Hypothalamus (tissue), 51 donors: Measurements from ENCODE around the gene DNASE1.
"Not testable (repeated sequence)": the region's sequence is repeated elsewhere in the genome, so short reads cannot be mapped to it uniquely, and the experiment has no call there.

ENCODE experiments used
- DNase-seq, 51 donors: peaks; one replicate each; lab custom pipeline; 2025; lab: John Stamatoyannopoulos, UW

The DNASE1 gene

GRCh38 chr16:3640632-3641501, 13.6 kb upstream of the DNASE1 start:
- no peak for DNase-seq

- DNase-seq, result no peak
These were observed 12.6 kb upstream of the DNASE1 start for GRCh38 chr16:3641801-3642396.

GRCh38 chr16:3642397-3643094, 11.9 kb upstream of the DNASE1 start:
- no peak for DNase-seq

- DNase-seq, result no peak
These were observed 11.3 kb upstream of the DNASE1 start for GRCh38 chr16:3643095-3643730.

DNA sequence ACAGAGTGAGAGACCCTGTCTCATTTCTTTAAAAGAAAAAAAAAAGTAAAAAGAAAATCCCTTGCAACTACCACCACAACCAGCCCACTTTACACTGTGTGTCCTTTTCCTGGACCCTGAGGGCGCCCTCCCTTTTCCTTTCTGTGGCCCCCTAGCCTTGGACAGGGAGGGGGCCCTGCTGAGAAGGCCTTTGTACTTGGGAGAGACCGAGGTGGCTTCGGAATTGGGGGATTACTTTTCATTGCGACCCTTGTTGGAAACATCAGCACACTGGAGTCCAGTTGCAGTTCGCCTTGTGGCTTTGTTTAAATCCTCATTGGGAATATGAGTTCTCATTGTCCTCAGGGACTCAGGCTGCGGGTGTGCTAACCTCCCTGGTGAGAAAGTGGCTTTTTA, 9.4 kb upstream of the DNASE1 start:
- DNase-seq, result no peak

- no peak for DNase-seq
These were observed 8.8 kb upstream of the DNASE1 start for GRCh38 chr16:3645504-3646347.

- no peak for DNase-seq
These were observed 8.1 kb upstream of the DNASE1 start for GRCh38 chr16:3646348-3646920.

DNA sequence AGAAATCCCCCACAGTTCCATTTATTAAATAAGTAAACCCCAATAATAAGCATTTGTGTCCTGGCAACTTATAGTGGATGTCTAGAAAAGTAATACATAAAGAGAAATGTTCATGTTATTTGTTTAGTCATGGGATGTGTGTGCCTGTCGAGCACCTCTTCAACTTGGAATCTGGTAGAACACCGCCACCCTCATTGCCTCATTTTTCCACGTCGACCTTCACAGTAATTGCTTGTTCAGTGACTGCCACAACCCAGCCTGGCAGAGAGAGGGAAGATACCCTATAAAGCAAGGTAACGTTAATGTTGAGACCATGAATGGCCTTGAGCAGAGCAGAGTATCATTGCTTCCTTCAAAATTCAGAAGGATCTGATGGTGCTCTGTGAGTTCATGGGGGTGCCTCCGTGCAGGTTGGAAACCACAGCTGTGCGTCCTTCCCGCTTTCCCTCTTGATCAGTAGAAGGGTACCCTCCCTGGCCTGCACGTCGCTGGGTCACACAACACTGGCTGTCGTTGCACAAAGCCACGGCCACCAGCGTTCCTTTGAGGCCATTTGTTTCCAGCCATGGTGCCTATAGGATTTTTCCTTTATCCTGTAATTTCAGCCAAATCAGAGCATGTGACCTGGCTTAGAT, 3.7 kb upstream of the DNASE1 start:
- no peak for DNase-seq

GRCh38 chr16:3651461-3652372, 2.8 kb upstream of the DNASE1 start:
- no peak for DNase-seq

DNA sequence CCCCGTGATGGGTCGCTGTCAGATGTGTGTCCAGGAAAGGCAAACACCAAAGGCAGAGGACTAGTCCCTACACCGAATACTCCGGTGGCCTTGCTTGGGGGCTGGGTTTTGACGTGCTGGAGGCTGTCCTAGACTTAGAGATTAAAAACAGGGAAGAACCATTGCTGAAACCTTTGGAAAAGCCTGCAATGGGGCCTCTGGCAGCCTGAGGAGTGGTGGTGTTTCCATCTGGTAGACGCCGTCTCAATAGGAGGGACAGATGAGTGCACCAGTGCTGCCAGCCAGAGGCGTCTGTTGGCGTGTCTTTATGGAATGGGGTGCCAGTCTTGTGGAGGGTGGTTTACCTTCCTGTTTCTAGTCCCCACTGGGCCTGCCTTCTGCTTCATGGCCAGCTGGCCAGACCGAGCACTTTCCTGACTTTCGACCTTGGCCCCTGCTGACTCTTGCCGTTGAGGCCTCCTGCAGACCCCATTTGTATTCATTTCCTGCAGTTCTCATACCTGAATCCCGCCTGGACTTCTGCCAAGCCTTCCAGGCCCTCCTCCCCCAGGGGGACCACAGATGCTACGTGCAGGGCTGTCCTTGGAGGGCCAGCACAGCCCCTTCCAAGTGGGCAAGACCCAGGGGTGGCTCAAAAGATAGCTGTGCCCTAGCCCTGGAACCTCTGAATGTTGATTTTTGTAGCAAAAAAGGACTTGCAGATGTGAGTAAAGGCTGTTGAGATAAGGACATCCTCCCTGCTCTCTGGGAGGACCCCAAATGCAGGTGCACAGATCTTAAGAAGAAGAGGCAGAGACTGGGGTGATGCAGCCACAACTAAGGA, 1.9 kb upstream of the DNASE1 start:
- DNase-seq, result no peak

GRCh38 chr16:3655030-3655395, 522 bp downstream of the DNASE1 start:
- DNase-seq, result no peak

GRCh38 chr16:3655396-3656159, 1.1 kb downstream of the DNASE1 start:
- no peak for DNase-seq

DNA sequence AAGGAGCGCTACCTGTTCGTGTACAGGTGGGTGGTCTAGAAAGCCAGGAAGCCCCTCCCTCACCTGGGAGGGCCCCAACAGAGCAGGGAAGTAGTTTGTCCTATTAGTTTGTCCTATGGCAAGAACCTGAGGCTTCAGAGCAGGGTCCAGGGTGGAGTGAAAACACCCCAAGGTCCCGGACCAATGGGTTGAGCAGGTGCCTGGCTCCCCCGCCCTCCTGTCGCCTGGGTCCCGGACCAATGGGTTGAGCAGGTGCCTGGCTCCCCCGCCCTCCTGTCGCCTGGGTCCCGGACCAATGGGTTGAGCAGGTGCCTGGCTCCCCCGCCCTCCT, 1.6 kb downstream of the DNASE1 start:
- not testable (repeated sequence) for DNase-seq

DNA sequence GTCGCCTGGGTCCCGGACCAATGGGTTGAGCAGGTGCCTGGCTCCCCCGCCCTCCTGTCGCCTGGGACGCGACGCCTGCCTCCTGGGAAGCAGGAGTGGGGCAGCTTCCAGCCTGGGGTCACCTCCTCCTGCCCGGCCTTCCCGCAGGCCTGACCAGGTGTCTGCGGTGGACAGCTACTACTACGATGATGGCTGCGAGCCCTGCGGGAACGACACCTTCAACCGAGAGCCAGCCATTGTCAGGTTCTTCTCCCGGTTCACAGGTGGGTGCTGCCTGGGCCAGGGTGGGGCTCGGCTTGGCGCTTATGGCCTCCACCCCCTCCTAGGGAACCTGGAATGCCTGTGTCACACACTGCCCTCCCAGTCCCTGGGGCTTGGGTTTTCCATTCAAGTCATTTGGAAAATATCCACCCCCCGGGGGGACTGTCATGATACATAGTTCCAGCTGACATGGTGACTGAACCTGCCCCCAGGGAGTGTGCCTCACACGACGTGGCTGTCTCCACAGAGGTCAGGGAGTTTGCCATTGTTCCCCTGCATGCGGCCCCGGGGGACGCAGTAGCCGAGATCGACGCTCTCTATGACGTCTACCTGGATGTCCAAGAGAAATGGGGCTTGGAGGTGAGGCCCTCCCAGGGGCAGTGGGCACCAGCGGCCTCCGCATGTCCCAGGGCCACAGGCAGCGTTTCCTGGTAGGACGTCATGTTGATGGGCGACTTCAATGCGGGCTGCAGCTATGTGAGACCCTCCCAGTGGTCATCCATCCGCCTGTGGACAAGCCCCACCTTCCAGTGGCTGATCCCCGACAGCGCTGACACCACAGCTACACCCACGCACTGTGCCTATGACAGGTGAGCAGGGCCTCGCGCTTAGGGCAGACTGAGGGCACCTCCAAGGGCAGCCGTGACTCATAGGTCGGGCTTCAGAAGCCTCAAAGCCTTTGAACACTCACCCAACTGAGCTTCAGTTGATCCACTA, 2.3 kb downstream of the DNASE1 start:
- no peak for DNase-seq

GRCh38 chr16:3659251-3659650, 4.8 kb downstream of the DNASE1 start:
- no peak for DNase-seq

- no peak for DNase-seq
These were observed 6.8 kb downstream of the DNASE1 start for GRCh38 chr16:3661311-3661710.
